ENCODE results near the gene ZNF428. TPM values are rescaled to one million over a fixed set of nuclear protein-coding genes. Genes with fewer than 3 reads are reported as not detected.
"Not testable (repeated sequence)": the region's sequence is repeated elsewhere in the genome, so short reads cannot be mapped to it uniquely, and the experiment has no call there.

The ZNF428 gene
- total RNA-seq, 1 donor from 2014 or later: 97.7 TPM

GRCh38 chr19:43658001-43658400, 38.6 kb upstream of the ZNF428 start:
- Mint-ChIP-seq H3K9me3 (ENCODE audit: unreplicated experiment) (no peaks in the 10 kb centered on the region), H3K4me3 (ENCODE audit: unreplicated experiment) (no peak overlapping the region), H3K4me1 (ENCODE audit: unreplicated experiment) (peaks cover 4% of the 10 kb centered on the region), H3K27me3 (ENCODE audit: unreplicated experiment) (peaks cover 6% of the 10 kb centered on the region), H3K27ac (ENCODE audit: unreplicated experiment) (no peak overlapping the region), H3K36me3 (ENCODE audit: low read depth, unreplicated experiment) (peaks cover 41% of the 10 kb centered on the region)
- TF ChIP-seq CTCF (IDR thresholded peaks at IDR 0.05; ENCODE audit: unreplicated experiment): no peak
- no peak for DNase-seq (ENCODE audit: low spot score)

DNA sequence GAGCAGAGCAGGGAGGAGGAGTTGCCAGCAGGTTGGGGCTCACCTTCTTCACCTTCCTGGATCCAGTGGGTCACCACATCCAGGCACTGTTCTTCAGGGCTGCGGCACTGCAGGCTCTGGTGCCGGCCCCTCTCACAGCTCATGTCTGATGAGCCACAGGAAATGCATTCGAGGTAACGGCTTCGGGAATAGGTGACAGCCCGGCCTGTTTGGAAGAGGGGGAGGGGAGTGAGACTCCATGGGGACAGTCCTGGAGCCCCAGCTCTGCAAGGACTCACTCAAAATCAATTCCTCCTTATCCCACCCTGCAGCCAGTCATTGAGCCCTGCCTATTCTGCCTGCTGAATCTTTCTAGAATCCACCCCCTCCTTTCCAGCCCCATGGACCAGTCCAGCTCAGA, 37.0 kb upstream of the ZNF428 start:
- H3K36me3 Mint-ChIP-seq (ENCODE audit: low read depth, unreplicated experiment): peaks cover 35% of the 10 kb centered on the region

DNA sequence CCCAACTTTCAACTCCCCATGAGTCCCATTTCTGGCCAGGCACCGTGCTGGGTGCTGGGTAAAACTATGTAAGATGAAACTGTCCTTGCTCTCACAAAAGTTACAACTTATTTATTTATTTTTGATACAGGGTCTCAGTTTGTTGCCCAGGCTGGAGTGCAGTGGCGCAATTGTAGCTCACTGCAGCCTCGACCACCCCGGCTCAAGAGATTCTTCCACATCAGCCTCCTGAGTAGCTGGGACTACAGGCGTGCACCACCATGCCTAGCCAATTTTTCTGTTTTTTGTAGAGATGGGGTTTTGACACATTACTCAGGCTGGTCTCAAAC, 33.1 kb upstream of the ZNF428 start:
- Mint-ChIP-seq H3K36me3 (ENCODE audit: low read depth, unreplicated experiment) (peaks cover 27% of the 10 kb centered on the region), H3K9me3 (ENCODE audit: unreplicated experiment) (no peaks in the 10 kb centered on the region), H3K27ac (ENCODE audit: unreplicated experiment) (no peak overlapping the region), H3K27me3 (ENCODE audit: unreplicated experiment) (peaks cover 10% of the 10 kb centered on the region), H3K4me3 (ENCODE audit: unreplicated experiment) (no peak overlapping the region), H3K4me1 (ENCODE audit: unreplicated experiment) (peaks cover 7% of the 10 kb centered on the region)
- TF ChIP-seq CTCF (IDR thresholded peaks at IDR 0.05; ENCODE audit: unreplicated experiment): peak; percentile 31
- DNase-seq (ENCODE audit: low spot score): no peak

More for the DNA sequence above, 37.0 kb upstream of the ZNF428 start:
- no peaks in the 10 kb centered on the region for H3K9me3 Mint-ChIP-seq (ENCODE audit: unreplicated experiment)
- TF ChIP-seq CTCF (IDR thresholded peaks at IDR 0.05; ENCODE audit: unreplicated experiment): no peak
- H3K27me3 Mint-ChIP-seq (ENCODE audit: unreplicated experiment): peaks cover 11% of the 10 kb centered on the region
- H3K27ac Mint-ChIP-seq (ENCODE audit: unreplicated experiment): peak overlapping the region; percentile 24
- no peak overlapping the region for H3K4me3 Mint-ChIP-seq (ENCODE audit: unreplicated experiment)
- H3K4me1 Mint-ChIP-seq (ENCODE audit: unreplicated experiment): peaks cover 7% of the 10 kb centered on the region
- no peak for DNase-seq (ENCODE audit: low spot score)

GRCh38 chr19:43651758-43652545, 32.5 kb upstream of the ZNF428 start:
- Mint-ChIP-seq H3K9me3 (ENCODE audit: unreplicated experiment) (no peaks in the 10 kb centered on the region), H3K4me1 (ENCODE audit: unreplicated experiment) (peaks cover 3% of the 10 kb centered on the region), H3K27me3 (ENCODE audit: unreplicated experiment) (peaks cover 10% of the 10 kb centered on the region), H3K36me3 (ENCODE audit: low read depth, unreplicated experiment) (peaks cover 25% of the 10 kb centered on the region), H3K4me3 (ENCODE audit: unreplicated experiment) (no peak overlapping the region), H3K27ac (ENCODE audit: unreplicated experiment) (peak overlapping the region; percentile 82)
- peak; percentile 68 for TF ChIP-seq CTCF (IDR thresholded peaks at IDR 0.05; ENCODE audit: unreplicated experiment)
- peak; percentile 71 for DNase-seq (ENCODE audit: low spot score)

GRCh38 chr19:43650276-43650675, 30.8 kb upstream of the ZNF428 start:
- not testable (repeated sequence) for H3K27me3 Mint-ChIP-seq (ENCODE audit: unreplicated experiment); H3K27ac Mint-ChIP-seq (ENCODE audit: unreplicated experiment); H3K4me3 Mint-ChIP-seq (ENCODE audit: unreplicated experiment); H3K9me3 Mint-ChIP-seq (ENCODE audit: unreplicated experiment); H3K4me1 Mint-ChIP-seq (ENCODE audit: unreplicated experiment); DNase-seq (ENCODE audit: low spot score)
- H3K36me3 Mint-ChIP-seq (ENCODE audit: low read depth, unreplicated experiment): peaks cover 15% of the 10 kb centered on the region

Measured in endothelial cell (in vitro differentiated cells).